ENCODE results near the gene SSBP4.

Gene SSBP4

DNA sequence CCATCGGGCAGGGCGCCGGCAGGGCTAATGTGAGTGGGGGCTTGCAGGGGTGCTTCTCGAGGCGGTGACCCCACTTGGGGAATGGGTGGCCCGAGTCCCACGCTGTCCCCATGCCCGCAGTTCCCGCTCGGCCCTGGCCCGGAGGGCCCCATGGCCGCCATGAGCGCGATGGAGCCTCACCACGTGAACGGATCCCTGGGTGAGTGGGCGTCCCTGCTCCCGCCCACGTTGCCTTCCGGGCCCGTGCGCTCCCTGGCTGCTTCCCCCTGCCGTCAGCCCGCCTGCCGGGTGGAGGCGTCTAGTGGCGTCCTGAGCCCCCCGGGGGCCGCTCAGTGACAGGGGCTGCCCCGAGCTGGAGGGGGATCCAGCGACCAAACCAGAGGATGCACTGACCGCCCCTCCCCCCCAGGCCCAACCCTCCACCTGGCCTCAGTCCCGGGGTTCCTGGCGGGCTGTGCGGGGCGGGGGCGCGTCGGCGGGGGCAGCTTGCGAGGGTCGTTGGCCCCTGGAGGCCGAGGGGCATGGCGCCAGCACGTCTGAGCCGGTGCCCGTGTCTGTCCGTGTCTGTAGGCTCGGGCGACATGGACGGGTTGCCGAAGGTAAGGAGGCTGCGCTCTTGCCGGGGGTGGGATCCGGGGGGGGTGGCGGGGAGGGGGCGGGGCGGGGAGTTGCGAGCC lies 14.0 kb downstream of the SSBP4 start:
- DNase-seq (ENCODE audit: low spot score), result no peak

DNA sequence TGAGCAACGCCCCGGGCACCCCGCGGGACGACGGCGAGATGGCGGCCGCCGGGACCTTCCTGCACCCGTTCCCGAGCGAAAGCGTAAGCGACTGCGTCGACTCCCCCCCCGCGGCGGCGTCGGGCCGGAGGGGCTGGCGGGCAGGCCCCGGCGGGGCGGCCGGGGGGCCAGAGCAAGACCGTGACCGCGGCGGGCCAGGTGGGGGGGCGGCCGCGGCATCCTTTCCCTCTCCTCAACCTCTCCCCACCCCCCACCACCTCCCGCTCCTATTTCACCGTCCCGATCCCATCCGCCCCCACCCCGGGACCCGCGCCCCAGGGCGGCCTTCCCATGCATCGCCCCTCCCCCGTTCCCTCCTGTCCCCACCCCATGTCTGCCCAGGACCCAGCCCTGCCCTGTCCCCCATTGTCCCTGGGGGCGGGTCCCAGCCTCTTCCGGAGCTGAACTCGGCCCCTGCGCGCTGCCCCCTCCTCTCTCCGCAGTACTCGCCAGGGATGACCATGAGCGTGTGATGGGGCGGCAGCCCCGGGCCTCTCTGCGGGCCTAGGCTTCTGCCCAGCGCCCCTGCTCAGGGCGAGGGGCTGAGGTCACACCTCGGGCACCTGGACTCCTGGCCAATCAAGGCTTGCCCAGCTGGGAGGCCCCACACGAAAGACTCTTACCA lies 14.7 kb downstream of the SSBP4 start:
- DNase-seq (ENCODE audit: low spot score), result no peak

DNA sequence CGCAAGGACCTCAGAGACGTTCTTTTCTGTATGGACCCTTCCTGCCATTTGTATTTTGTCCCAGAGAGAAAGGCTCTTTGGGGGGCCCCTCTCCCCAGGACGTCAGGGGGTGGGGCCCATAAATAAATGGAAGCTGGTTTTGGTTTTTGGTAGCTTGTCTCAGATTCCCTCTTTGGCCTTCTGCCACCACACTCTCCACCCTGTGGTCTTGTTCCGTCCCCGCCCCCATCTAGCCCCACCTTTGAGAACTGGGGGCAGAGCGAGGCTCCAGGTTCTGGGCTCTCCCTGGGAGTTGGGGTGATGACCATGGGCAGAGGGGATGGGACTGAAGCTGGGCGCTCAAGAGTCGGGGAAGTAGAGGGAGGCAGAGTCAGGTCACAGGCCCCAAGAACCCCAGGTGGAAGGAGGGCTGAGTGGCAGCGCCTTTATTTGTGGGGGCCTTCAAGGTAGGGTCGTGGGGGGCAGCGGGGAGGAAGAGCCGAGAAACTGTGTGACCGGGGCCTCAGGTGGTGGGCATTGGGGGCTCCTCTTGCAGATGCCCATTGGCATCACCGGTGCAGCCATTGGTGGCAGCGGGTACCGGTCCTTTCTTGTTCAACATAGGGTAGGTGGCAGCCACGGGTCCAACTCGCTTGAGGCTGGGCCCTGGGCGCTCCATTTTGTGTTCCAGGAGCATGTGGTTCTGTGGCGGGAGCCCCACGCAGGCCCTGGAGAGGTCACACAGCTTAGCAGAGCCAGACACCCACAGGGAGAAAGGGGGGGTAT lies 15.4 kb downstream of the SSBP4 start:
- no peak for DNase-seq (ENCODE audit: low spot score)

DNA sequence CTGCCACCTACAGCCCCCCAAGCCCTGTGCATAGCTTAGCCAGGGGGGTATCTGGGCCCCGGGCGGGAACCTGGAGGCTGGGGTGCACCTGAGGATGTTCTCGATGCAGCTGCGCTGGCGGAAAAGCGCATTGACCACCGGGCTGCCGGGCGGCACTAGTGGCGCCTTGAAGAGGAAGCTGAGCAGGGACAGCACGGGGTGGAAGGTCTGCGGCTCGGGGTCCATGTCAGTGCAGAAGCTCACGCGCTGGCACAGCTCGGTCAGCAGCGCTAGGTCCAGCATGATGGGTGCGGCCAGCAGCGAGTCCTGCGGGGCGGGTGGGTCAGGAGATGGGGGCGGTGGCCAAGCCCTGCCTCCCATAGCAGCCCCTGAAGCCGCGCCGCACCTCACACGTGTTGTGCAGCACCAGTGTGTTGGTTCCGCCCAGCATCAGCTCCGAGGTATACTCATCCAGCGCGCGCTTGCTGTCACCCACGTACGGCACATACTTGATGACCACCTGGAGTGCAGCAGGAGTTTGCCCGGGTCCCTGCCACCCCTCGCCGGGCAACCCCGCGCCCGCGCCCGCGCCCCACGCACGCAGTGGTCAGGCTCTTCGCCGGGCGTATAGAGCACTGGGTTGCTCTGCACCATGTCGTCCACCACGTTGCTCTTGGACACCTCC lies 16.1 kb downstream of the SSBP4 start:
- DNase-seq (ENCODE audit: low spot score), result no peak

DNA sequence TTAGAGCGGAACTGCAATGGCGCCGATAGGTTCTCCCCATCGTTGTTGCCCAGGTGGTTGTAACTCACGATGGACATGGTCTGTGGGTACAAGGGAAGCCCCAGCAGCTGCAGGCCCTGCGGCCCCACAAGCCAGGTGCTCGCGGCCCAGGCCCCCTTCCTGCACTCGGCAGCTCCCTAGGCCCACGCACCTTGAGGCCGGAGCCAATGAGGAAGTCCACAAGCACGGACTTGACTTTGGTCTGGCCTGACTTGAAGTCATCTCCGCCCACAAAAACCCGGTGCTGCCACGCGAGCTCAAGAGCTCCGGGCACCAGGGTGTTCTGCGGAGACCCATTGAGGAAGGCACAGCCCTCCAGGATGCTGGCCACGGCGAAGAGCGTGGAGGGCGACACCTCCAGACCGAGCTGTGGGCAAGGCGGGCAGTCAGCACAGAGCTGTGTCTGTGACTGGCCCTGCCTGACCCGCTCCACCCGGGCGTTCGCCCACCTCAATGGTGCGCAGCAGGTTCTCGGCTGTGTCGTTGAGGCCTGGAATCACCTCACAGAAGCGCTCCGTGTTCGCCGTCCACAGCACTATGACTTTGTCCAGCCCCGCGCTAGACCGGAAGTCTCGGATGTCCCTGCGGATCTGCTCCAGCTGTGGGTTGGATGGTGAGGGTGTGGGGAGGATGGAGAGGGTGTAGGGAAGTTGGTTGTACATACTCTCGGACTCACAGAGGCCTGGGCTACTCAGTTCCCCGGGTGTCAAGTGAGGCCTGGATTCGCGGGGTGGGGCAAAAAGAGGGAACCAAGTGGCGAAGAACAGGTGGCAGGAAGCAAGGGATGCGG lies 16.9 kb downstream of the SSBP4 start:
- no peak for DNase-seq (ENCODE audit: low spot score)

DNA sequence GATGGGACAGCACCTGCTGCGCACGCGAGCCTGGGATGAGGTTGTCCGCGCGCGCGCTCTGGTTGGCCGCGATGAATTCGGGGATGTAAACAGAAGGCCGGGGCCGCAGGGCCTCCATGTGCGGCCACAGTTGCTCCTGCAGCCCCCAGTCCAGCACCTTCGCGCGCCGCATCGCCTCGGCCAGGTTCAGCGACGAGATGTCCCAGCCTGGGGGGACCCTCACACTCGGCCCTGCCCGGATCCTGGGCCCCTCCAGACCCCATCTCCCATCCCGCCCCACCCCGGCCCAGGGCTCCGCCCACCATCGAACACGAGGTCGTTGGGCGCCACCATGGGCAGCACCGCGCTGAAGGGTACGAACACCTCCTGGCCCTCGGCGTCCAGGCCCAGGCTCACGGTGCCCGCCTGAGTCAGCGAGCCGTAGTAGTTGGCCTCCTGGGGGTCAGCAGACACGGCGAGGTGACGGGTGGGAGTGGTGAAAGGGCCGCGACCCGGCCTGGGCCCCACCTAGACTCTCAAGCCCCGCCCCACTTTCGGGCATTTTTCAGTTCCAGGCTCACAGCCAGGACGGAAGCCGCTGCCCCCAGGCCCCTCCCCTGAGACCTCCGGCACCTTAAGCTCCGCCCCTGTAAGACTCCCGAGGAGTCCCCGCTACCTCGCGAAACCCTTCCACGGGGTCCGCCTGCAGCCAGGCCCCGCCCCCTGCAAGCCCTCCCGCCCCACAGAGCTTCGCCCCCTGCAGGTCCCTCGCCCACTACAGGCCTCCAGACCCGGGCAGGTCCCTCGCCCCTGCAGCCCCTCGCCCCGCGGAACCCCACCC lies 17.7 kb downstream of the SSBP4 start:
- peak; percentile 83 for DNase-seq (ENCODE audit: low spot score)

DNA sequence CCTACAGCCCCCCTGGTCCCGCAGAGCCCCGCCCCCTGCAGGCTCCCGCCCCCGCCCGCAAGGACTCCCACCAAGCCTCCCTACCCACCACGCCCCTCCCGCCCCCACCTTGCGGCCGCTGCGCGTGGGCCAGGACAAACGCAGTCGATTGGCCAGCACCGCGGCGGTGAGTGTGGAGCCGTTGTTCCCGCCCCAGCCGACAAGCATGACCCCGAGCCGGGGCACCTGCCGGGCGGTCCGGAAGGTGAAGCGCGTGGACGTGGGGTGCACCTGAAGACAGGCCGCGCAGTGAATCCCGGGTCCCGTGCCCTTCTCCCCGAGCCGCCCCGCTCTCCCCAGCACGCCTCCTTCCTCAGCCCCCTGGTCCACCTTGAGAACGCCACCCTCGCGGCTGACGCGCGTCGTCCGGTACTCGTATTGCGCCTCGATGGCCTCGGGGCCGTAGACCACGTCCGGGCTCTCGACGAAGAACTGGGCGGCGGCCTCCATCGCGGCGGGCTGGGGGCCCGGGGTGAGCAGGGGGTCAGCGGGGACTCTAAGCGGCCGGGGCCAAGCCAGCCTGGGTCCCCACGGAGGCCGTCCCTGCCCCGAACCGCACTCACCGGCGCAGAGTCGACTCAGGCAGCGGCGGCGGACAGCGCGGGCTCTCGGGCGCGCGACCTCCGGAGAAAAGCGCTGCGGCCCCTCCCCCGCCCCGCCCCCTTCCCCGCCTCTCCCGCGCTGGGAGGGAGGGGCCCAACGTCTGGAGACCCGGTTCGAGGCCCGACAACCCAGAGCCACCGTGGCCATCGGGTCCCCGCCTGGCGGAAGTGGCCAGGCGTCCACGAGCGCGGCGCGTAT lies 18.5 kb downstream of the SSBP4 start, which contains the start of gene ISYNA1:
Gene ISYNA1, minus strand, starts transcription at position 643 of the 840 bp plus-strand sequence. Its CDS starts 154 bp downstream, at position 489.
- peak; percentile 37 for DNase-seq (ENCODE audit: low spot score)

DNA sequence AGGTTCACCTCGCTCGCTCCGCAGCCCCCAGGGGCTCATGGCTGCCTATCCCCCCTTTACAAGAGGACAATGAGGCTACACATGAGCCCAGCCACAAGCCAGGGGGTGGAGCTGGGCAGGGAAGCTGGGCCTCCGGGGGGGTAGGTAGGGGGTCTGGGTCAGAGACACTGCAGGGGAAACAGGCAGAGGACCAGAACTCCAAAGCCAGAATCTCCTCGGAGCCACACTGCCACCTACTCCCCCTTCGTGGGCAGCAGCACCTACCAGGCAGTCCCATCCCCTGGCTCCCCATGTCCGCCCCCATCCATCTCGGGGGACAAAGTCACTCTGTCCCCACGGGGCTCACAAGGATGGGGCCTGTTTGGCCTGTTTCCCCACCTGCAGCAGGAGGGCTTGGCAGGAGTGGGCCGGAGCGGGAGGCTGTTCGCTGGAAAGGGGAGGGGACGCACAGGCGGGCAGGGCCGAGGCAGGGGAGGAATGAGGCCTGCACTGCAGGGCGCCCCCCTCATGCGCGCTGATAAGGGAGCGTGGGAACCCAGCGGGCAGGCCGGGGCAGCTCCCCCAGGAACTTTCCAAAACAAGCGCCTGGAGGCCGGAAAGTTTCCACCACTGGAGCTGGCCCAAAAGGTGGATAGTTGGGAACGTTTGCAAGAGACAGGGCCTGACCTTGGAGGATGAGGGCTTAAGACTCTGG lies 19.3 kb downstream of the SSBP4 start:
- no peak for DNase-seq (ENCODE audit: low spot score)

DNA sequence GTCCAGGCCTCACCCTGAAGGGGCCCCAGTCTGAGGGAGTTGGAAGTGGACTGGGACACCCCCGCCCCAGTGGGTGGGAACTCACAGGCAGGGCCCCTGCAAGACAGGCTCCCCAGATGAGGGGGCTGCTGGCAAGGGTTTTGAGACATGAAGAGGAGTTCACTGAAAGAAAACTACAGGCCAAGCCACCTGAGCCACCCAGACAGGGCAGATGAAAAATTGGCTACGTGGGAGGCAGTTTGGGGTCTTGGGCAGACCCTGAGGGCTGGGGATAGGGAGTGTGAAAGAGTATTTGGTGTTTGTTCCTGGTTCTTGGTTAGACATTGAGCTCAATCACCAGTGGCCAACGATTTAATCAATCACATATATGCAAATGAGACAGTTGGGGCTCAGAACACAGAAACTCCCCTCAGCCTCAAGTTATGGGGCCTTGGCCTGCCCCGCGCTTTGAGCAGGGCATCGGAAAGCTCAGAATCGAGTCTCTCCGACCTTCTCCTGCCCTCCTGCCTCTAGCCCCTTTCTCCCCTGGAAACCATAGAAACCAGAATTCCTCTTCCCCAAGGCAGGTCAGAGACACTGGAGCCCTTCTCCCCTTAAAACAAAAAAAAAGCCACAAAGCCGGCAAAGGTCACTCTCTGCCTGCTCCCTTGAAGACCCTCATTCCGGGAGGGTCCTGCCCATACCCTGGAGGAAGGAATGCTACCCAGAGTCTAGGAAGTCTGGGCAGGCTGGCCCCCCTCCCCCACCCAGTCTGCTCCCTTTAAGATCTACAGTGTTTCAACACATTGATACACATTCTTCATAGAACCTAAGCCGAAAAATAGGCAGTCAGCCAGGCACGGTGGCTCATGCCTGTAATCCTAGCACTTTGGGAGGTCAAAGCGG lies 20.1 kb downstream of the SSBP4 start:
- no peak for DNase-seq (ENCODE audit: low spot score)

DNA sequence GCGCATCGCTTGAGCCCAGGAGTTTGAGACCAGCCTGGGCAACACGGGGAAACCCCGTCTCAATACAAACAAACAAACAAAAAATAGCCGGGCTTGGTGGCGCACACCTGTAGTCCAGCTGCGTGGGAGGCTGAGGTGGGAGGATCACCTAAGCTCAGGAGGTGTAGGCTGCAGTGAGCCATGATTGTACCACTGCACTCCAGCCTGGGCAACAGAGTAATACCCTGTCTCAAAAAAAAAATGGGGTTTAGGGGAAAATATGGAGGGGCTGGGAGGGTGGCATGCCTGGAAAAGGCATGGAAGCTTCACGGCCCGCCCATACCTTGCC lies 20.7 kb downstream of the SSBP4 start:
- DNase-seq (ENCODE audit: low spot score), result no peak

DNA sequence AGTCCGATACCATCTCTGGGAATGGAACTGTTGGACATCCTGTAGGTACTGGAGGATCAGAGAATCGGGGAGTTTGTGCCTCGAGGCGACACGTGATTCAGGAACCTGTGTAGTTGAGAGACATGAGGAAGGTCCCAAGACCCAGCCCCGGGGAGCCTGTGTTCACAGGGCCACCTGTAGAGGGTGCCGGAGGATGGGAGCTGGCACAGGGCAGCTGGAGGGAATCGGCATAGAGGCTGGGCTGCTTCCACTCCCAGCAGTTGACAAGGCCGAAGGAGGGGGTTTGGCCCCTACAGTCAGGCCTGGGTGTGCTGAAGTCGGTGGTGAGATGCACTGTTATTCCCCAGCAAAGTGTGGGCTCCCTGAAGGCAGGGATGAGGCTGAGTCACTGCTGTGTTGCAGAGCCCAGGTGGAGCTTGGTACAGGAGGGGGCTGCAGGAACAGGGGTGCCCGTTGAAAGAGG lies 21.2 kb downstream of the SSBP4 start:
- no peak for DNase-seq (ENCODE audit: low spot score)

DNA sequence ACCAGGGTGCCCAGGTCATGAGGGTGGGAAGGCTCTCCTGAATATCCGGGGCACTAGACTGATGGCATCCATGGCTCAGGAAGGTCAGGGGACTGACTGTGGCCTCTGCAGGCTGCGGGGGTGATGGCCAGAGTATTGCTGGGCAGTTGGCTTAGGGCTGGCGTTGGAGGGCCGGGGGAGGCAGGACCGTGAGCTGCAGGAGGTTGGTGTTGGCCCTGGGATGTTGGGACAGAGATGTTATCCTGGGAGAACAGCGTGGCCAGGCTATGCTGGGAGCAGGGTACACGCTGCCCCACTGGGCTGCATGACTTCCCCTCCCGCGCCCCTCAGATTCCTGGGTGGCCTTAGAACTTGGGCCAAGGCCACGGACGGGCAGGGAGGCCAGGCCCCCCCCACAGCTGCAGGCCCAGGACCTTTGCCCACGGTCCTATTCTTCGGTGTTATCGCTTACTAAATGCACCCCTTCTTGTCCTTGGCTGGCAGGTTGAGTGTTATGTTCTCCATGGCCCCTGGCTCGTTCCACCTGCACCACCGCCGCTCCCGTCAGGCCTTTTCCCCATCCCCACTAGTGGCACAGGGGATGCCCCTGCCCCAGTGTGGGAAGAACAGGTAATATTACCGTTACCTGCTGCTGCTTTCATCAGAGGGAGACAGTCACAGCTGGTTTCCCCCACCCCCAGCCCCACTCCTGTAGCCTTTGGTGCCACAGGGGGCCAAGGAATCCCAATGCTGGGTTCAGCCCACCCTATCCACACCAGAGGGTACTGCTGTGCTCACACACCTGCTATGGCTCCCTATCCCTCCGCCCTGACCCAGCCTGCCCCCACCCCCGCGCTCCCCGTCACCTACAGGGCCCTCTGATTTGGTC lies 22.0 kb downstream of the SSBP4 start:
- DNase-seq (ENCODE audit: low spot score), result no peak

DNA sequence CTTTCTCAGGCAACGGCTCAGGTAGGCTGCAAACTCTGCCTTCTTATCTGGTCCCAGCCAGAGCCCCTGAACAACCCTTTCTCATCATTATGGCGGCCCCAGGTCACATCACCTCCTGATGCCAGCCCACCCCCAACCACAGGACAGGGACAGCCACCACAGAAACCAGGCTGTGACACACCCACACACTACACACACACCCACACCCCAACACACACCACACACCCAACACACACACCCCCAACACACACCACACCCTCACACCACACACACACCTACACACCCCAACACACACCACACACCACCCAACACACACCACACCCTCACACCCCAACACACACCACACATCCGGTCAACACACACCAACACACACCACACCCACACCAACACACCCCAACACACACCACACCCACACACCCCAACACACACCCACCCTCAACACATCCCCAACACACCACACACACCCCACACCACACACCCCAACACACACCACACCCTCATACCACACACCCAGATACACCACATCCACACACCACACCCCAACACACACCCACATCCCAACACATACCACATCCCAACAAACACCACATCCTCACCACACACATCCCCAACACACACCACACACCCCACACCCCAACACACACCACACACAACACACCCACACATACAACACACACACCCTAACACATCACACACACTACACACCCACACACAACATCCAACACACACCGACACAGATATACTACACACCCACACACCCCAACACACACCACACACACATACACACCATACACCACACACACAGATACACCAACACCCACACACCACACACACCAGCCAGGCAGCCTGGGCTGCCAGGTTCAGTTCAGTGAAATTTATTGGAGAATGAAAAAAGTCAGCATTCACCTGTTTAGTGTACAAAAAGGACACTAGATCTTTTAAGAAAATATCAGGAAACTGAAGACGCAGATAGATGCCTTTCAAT lies 22.9 kb downstream of the SSBP4 start:
- DNase-seq (ENCODE audit: low spot score), result peak; percentile 27

DNA sequence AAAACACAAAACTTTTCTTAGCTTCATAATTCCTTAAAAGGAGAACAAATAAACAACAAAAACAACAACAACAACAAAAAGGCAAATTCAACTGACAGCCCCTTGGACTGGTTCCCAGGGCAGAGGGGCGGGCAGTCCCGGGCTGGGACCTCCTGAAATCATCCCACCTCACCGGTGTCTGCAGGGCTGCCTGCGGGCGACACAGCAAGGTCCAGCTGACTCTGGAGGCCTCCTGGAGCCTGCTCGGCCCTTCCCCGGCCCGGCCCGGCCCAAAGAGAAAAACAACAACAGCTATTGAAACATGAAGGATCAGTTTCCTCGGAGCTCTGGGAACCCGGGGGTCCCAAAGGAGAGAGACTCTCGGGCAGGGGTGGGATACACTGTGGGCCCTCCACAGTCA lies 23.7 kb downstream of the SSBP4 start:
- no peak for DNase-seq (ENCODE audit: low spot score)

DNA sequence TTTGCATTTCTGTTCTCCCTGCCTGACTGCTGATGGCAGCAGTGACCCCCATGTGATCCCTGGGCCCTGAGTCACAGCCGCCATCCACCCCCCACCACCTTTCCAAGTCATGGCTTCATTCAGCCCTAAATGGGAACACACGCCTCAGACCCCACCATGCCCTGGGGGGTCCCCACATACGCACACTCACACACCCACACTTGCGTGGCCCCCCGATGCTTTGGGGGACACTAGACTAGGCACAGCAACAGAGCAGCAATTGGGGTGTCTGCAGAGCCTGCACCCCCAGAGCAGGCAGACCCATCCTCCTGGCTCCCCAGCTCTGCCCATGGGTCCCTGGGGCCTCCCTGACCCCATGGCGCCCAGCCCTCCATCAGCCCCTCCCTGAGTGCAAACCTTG lies 24.2 kb downstream of the SSBP4 start:
- no peak for DNase-seq (ENCODE audit: low spot score)

DNA sequence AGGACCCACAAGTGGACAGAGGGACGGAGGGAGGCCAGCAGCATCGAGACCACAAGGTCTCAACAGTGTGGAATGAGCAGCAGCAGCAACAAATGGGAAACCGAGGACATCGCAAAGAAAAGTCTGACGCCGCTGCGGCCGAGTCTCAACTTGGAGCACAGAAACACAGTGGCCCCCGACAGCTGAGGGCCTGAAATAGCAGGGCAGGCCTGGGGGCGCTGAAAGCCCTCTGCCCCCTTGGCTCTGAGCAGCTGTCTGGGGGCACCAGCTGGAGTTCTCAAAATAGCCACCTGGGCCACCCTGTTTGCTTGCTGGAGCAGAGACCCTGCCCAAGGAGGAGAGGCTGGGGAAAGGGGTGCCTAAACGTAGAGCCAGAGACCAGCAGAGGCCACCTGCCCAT lies 24.6 kb downstream of the SSBP4 start:
- no peak for DNase-seq (ENCODE audit: low spot score)

All from CD4-positive, alpha-beta T cell treated with Interleukin-6 at 100 ng/mL for 8 hours (primary cell).